Hepatocyte (in vitro differentiated cells): ENCODE results near the gene CDKN2A. TPM values are rescaled to one million over a fixed set of nuclear protein-coding genes. Genes with fewer than 3 reads are reported as not detected.

Source experiments
- DNase-seq: peaks from one replicate; pipeline ENCODE4 v3.0.0-alpha.2; 2016; ENCODE audit warnings: low spot score
- H2AFZ ChIP-seq: fragments of 200-600 bp; sonication (generic); 2 replicates; pipeline ENCODE4 v1.6.0; 2016; ENCODE audit warnings: antibody characterized with exemption, mild to moderate bottlenecking
- H3K27ac ChIP-seq: fragments of 200-600 bp; sonication (generic); 2 replicates; pipeline ENCODE4 v1.5.1; 2016; ENCODE audit warnings: mild to moderate bottlenecking
- H3K27me3 ChIP-seq: fragments of 200-600 bp; sonication (generic); 2 replicates; pipeline ENCODE4 v1.6.1; 2016
- H3K36me3 ChIP-seq: fragments of 200-600 bp; sonication (generic); replicated peaks from 2 replicates; pipeline ENCODE4 v1.5.1; 2016; ENCODE audit warnings: low read depth; ENCODE audit not compliant: insufficient read depth
- H3K4me1 ChIP-seq: fragments of 200-600 bp; sonication (generic); 2 replicates; pipeline ENCODE4 v1.5.1; 2016; ENCODE audit warnings: mild to moderate bottlenecking, moderate library complexity; ENCODE audit not compliant: insufficient read depth
- H3K4me2 ChIP-seq: fragments of 200-600 bp; sonication (generic); 2 replicates; pipeline ENCODE4 v1.6.0; 2016
- H3K4me3 ChIP-seq: fragments of 200-600 bp; sonication (generic); 2 replicates; pipeline ENCODE4 v1.5.1; 2016; ENCODE audit warnings: mild to moderate bottlenecking
- H3K79me2 ChIP-seq: fragments of 200-600 bp; sonication (generic); 2 replicates; pipeline ENCODE4 v1.6.0; 2017; ENCODE audit warnings: mild to moderate bottlenecking
- H3K9me2 ChIP-seq: fragments of 200-600 bp; sonication (generic); replicated peaks from 2 replicates; pipeline ENCODE4 v1.6.0; 2017; ENCODE audit warnings: mild to moderate bottlenecking; ENCODE audit not compliant: insufficient read depth
- H3K9me3 ChIP-seq: fragments of 200-600 bp; sonication (generic); 2 replicates; pipeline ENCODE4 v1.5.1; 2016; ENCODE audit warnings: low read depth, mild to moderate bottlenecking
- H4K20me1 ChIP-seq: fragments of 200-600 bp; sonication (generic); 2 replicates; pipeline ENCODE4 v1.6.0; 2016; ENCODE audit warnings: mild to moderate bottlenecking; ENCODE audit not compliant: insufficient read depth, poor library complexity, severe bottlenecking
- EZH2 ChIP-seq: fragments of 200-600 bp; sonication (generic); IDR thresholded peaks from 2 replicates; pipeline ENCODE4 v1.6.1; 2016; ENCODE audit warnings: antibody characterized with exemption, mild to moderate bottlenecking, borderline replicate concordance
- EZH2phosphoT487 ChIP-seq: fragments of 200-600 bp; sonication (generic); IDR thresholded peaks from one replicate; pipeline ENCODE4 v1.6.1; 2018; ENCODE audit warnings: antibody characterized with exemption, mild to moderate bottlenecking, low read depth, moderate library complexity; ENCODE audit not compliant: unreplicated experiment, severe bottlenecking
- WGBS: methylation state at CpG from one replicate; pipeline ENCODE4 v1.1.6; 2016; ENCODE audit warnings: low lambda C conversion rate; ENCODE audit errors: missing lambda C conversion rate; 5-methylcytosine and 5-hydroxymethylcytosine counted together
- polyA plus RNA-seq: library from polyadenylated mRNA; unstranded; fragments of >200 nt; fragmentation: Nextera tagmentation; extraction: Ambion mirVana; gene quantifications from 2 replicates; pipeline ENCODE4 v1.2.1, GENCODE V29; 2016
- total RNA-seq: library from RNA; depleted of rRNA; stranded (reverse); fragments of >200 nt; gene quantifications from 2 replicates; pipeline ENCODE4 v1.2.3, GENCODE V29; 2014
- TF ChIP-seq, protein P1 (sequence below): fragments of 200-600 bp; sonication (generic); IDR thresholded peaks from 2 replicates; pipeline ENCODE4 v1.5.1; 2016; ENCODE audit warnings: antibody characterized with exemption, mild to moderate bottlenecking; ENCODE audit not compliant: poor library complexity

CDKN2A gene
- total and polyA plus RNA-seq, 2 experiments from 2014 or later: 0.90 to 2.9 TPM

DNA sequence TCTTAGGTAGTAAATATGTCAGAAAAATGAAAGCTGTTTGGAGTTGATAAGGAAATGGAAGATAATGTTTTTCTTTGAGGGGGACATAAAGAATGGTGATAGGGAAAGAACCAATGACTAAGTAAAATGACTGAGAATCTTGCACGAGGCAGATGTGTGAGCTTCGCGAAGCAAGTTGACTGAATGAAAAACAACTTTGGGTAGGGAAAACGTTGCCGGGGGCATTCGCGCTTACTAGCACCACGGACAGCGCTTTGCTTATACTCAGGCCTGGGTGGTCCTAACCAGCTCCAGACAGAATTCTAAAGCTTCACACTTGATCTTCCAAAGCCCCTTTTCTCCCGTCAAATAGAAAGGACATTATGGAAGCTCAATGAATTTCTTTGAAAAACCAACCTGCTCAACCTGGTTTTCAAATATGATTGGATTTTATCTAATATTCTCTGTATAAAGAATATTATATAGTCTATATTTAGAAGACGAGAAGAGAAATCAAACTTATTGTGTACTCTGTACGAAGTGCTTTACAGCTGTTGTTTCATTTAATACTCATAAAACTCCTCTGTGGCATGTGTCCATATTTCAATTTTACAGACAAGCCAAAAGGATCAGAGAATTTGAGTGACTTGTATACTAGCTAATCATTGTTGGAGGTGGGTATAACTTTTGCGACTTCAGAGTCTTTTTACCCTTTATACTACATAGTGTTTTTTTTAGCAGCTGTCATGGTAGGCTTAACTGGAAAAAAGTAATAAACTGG, 16.9 kb upstream of the CDKN2A start:
- peaks cover 20% of the 10 kb centered on the region for H3K27me3 ChIP-seq
- H4K20me1 ChIP-seq: no peaks in the 10 kb centered on the region
- no peaks in the 10 kb centered on the region for H3K9me3 ChIP-seq
- H2AFZ ChIP-seq: no peak overlapping the region
- no peaks in the 10 kb centered on the region for H3K36me3 ChIP-seq
- H3K79me2 ChIP-seq: no peaks in the 10 kb centered on the region
- H3K9me2 ChIP-seq: no peaks in the 10 kb centered on the region
- TF ChIP-seq, protein P1, sequence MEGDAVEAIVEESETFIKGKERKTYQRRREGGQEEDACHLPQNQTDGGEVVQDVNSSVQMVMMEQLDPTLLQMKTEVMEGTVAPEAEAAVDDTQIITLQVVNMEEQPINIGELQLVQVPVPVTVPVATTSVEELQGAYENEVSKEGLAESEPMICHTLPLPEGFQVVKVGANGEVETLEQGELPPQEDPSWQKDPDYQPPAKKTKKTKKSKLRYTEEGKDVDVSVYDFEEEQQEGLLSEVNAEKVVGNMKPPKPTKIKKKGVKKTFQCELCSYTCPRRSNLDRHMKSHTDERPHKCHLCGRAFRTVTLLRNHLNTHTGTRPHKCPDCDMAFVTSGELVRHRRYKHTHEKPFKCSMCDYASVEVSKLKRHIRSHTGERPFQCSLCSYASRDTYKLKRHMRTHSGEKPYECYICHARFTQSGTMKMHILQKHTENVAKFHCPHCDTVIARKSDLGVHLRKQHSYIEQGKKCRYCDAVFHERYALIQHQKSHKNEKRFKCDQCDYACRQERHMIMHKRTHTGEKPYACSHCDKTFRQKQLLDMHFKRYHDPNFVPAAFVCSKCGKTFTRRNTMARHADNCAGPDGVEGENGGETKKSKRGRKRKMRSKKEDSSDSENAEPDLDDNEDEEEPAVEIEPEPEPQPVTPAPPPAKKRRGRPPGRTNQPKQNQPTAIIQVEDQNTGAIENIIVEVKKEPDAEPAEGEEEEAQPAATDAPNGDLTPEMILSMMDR: no peak
- no peak for TF ChIP-seq EZH2phosphoT487
- no peak for TF ChIP-seq EZH2
- DNase-seq: peak; percentile 71
- no peak overlapping the region for H3K4me3 ChIP-seq
- 23% methylated on average over 13 of the region's 13 CpGs for WGBS
- H3K4me2 ChIP-seq: no peak overlapping the region
- H3K27ac ChIP-seq: no peak overlapping the region
- H3K4me1 ChIP-seq: no peaks in the 10 kb centered on the region

DNA sequence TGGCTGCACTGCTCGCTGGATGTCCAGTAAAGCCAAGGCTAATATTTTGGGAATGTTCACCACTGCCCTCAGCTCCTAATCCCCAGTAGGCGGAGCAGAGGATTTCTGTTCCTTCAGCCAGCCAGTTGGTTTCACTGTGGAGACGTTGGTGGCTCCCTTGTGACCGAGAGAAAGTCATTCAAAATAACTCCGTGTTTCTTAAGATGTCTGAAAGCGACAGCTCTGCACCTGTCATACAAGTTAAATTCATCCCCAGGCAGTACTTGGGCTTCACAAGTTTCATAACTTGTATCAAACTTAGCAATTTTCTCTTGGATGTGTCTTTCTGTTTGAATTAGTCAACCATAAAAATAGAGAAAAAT, 15.3 kb upstream of the CDKN2A start:
- Histone ChIP-seq H3K4me1 (no peaks in the 10 kb centered on the region), H2AFZ (peak overlapping the region; percentile 42), H3K36me3 (no peaks in the 10 kb centered on the region), H3K9me3 (no peaks in the 10 kb centered on the region), H3K4me2 (peak overlapping the region; percentile 89), H3K27ac (no peak overlapping the region), H4K20me1 (no peaks in the 10 kb centered on the region), H3K4me3 (no peak overlapping the region), H3K9me2 (no peaks in the 10 kb centered on the region), H3K27me3 (peaks cover 35% of the 10 kb centered on the region), H3K79me2 (no peaks in the 10 kb centered on the region)
- no peak for DNase-seq
- 12% methylated on average over 6 of the region's 6 CpGs for WGBS
- TF ChIP-seq EZH2phosphoT487 (no peak), EZH2 (no peak)
- TF ChIP-seq, protein P1: no peak

DNA sequence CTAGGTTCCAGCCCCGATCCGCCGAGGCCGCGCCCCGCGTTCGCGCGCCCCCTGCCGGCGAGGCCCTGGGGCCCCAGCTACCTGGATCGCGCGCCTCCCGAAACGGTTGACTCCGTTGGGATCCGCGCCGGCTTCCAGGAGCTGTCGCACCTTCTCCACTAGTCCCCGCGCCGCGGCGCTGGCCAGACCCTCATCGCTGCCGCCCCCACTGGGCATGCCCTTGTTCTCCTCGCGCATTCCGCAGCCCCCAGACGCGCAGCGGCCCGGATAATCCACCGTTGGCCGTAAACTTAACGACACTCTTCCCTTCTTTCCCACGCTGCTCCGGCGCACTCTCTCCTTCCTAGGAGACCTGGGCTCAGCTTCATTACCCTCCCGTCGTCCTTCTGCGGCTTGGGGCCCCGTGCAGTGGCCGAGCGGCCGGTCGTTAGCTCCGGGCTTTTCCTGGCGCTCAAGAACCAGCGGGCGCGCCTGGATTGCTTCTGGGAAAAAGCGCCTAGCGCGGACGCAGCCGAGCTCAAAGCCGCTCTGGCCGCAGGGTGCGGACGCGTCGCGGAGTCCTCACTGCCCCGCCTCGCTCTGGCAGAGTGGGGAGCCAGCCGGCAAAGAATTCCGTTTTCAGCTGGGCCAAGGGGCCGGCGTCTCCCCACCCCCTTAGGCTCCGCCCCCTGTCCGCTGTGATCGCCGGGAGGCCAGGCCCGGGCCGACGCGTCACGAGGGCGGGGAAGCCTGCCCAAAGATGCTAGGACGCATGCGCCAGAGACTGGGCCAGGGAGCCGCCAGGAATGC, 14.7 kb upstream of the CDKN2A start, which contains the start of gene CDKN2B:
Gene CDKN2B, minus strand, starts transcription at position 589 of the 789 bp plus-strand sequence. Its CDS starts 352 bp downstream, at position 237.
- no peak for TF ChIP-seq EZH2phosphoT487
- TF ChIP-seq, protein P1: peak; percentile 88
- TF ChIP-seq EZH2: no peak
- Histone ChIP-seq H3K36me3 (no peaks in the 10 kb centered on the region), H2AFZ (peak within 1 kb of the TSS; percentile 81), H3K4me3 (peak within 1 kb of the TSS; percentile 41), H3K4me1 (no peaks in the 10 kb centered on the region), H3K27ac (peak within 1 kb of the TSS; percentile 78), H4K20me1 (no peaks in the 10 kb centered on the region), H3K79me2 (no peaks in the 10 kb centered on the region), H3K27me3 (peaks cover 41% of the 10 kb centered on the region), H3K9me3 (no peaks in the 10 kb centered on the region), H3K9me2 (no peaks in the 10 kb centered on the region), H3K4me2 (peak within 1 kb of the TSS; percentile 89)
- peak; percentile 98 for DNase-seq
- WGBS: 1% methylated on average over 80 of the region's 86 CpGs
